ENCODE measurements around the gene MICOS13.

Gene MICOS13

DNA sequence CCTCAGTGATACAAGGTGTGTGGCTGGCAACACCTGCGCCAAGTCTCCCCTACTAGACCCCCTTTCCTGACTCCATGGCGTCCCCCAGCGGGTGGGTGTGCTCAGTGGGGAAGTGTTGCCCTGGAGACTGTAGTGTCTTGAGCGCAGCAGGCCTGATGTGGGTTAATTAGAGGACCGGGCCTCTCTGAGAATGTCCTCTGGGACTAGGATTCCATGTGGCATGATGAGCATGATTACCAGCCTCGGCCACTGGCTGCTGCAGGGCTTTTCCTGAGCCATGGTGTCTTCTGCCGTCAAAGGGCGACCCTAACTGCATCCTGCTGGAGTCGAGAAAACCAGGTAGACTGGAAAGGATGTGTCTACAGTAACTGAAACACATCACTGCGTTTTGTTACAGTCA lies 28.1 kb downstream of the MICOS13 start:
- TF ChIP-seq CTCF (IDR thresholded peaks at IDR 0.05; ENCODE audit: low read depth, low read length): no peak

DNA sequence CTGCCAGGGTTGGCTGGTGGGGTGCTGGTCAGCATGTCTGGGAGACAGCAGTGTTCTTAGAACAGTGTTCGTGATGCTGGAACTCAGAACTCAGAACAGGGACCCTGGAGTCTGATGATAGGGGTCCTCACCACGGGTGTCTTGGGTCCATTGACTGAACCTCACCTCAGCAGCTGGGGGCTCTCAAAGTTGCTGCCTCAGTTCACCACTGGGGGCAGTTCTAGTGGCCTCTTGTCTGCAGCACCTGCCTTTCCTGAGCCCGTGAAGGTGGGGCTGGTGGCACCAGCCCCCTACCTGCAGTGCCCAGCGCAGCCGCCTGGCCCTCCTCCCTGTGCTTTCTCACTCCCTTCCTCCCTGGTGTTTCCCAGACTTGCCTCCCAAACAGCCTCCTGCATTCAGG lies 29.0 kb downstream of the MICOS13 start:
- no peak overlapping the region for H3K4me3 ChIP-seq (ENCODE audit: low read depth, low read length)
- no peak for TF ChIP-seq CTCF (IDR thresholded peaks at IDR 0.05; ENCODE audit: low read depth, low read length)

More for the DNA sequence above, 28.1 kb downstream of the MICOS13 start:
- H3K4me3 ChIP-seq (ENCODE audit: low read depth, low read length): no peak overlapping the region

DNA sequence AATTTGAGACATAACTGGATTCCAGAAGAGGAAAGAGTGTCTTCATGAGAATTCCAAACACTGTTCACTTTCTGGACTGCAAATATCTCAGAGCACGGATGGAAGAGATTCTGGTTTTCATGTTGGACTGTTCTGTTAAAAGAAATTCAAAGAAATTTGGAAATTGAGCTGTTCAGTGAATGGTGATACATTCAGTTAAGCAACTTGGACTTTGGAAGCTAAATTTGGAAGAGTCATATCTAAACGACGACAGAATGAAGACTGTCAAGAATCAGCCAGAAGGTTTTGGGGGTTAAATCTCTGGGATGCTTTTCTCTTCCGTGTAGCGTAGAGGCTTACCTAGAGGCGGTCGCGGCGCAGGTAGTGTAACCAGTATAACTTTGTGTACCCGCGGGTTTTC lies 31.9 kb downstream of the MICOS13 start:
- no peak overlapping the region for H3K4me3 ChIP-seq (ENCODE audit: low read depth, low read length)
- no peak for TF ChIP-seq CTCF (IDR thresholded peaks at IDR 0.05; ENCODE audit: low read depth, low read length)

DNA sequence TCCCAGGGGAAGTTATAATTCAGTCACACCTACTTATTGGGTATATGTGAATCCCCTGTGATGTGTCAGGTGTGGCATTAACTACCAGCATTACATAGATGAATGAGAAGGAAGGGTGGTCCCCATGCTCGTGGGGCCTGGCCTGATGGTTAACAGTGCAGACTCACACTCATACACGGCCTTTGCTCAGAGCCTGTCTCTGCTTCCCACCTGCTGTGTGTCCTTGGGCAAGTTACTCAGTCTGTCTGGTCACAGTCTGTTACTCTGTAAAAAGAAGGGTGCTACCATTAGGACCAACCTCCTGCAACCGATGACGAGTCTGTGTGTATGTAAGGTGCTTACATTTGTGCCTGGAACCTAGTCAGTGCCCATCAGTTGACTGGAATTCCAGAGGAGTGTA lies 33.6 kb downstream of the MICOS13 start:
- H3K4me3 ChIP-seq (ENCODE audit: low read depth, low read length): no peak overlapping the region
- no peak for TF ChIP-seq CTCF (IDR thresholded peaks at IDR 0.05; ENCODE audit: low read depth, low read length)

GRCh38 chr19:5645409-5645808 lies 34.9 kb downstream of the MICOS13 start:
- no peak overlapping the region for H3K4me3 ChIP-seq (ENCODE audit: low read depth, low read length)
- no peak for TF ChIP-seq CTCF (IDR thresholded peaks at IDR 0.05; ENCODE audit: low read depth, low read length)

DNA sequence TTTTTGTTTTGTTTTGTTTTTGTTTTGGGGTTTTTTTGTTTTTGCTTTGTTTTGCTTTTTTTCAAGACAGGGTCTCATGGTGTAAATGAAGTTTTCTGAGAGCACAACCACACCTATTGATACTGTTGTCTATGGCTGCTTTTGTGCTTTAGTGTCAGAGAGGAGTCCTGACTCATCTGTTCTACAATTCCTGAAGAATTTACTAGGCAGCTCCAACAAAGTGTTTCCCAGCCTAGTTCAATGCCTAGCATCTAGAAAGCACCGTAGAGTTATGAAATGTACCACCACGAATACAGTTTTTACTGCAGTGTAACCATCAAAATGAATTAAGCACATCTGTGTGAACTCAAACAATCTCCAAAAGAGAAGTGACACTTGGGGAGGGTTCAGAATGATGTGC lies 36.3 kb downstream of the MICOS13 start:
- no peak for TF ChIP-seq CTCF (IDR thresholded peaks at IDR 0.05; ENCODE audit: low read depth, low read length)
- H3K4me3 ChIP-seq (ENCODE audit: low read depth, low read length): no peak overlapping the region

GRCh38 chr19:5643060-5643459 lies 37.3 kb downstream of the MICOS13 start:
- TF ChIP-seq CTCF (IDR thresholded peaks at IDR 0.05; ENCODE audit: low read depth, low read length): no peak
- no peak overlapping the region for H3K4me3 ChIP-seq (ENCODE audit: low read depth, low read length)

All from WI38 (cell line).